Inferior parietal cortex (tissue), 1 donor: ENCODE data around the gene SLC47A1.
"Not testable (repeated sequence)": the region's sequence is repeated elsewhere in the genome, so short reads cannot be mapped to it uniquely, and the experiment has no call there.

Experiments used
- DNase-seq: peaks from one replicate; pipeline ENCODE4 v3.0.0-alpha.2; 2016; ENCODE audit errors: extremely low spot score

Gene SLC47A1

GRCh38 chr17:19551591-19552148, 18.0 kb downstream of the SLC47A1 start:
- no peak for DNase-seq

- DNase-seq, result no peak
Measured at GRCh38 chr17:19553036-19553435, 19.4 kb downstream of the SLC47A1 start.

GRCh38 chr17:19554393-19554792, 20.7 kb downstream of the SLC47A1 start:
- DNase-seq, result no peak

- DNase-seq, result no peak
Measured at GRCh38 chr17:19555746-19556145, 22.1 kb downstream of the SLC47A1 start.

- DNase-seq, result no peak
Measured at GRCh38 chr17:19558946-19559345, 25.3 kb downstream of the SLC47A1 start.

- DNase-seq, result no peak
Measured at GRCh38 chr17:19561697-19562318, 28.2 kb downstream of the SLC47A1 start.

- DNase-seq, result no peak
Measured at GRCh38 chr17:19565817-19566575, 32.3 kb downstream of the SLC47A1 start.

GRCh38 chr17:19567216-19568015, 33.8 kb downstream of the SLC47A1 start:
- no peak for DNase-seq

GRCh38 chr17:19568016-19568350, 34.3 kb downstream of the SLC47A1 start:
- no peak for DNase-seq

GRCh38 chr17:19569785-19570543, 36.3 kb downstream of the SLC47A1 start:
- no peak for DNase-seq

GRCh38 chr17:19570544-19571062, 36.9 kb downstream of the SLC47A1 start:
- DNase-seq, result no peak

- no peak for DNase-seq
Measured at GRCh38 chr17:19573075-19573474, 39.4 kb downstream of the SLC47A1 start.

GRCh38 chr17:19574956-19575355, 41.3 kb downstream of the SLC47A1 start:
- no peak for DNase-seq

GRCh38 chr17:19578545-19578944, 44.9 kb downstream of the SLC47A1 start:
- peak; percentile 11 for DNase-seq

- no peak for DNase-seq
Measured at GRCh38 chr17:19579192-19579761, 45.6 kb downstream of the SLC47A1 start.

- no peak for DNase-seq
Measured at GRCh38 chr17:19579867-19580565, 46.4 kb downstream of the SLC47A1 start.

- not testable (repeated sequence) for DNase-seq
Measured at GRCh38 chr17:19580566-19580920, 46.9 kb downstream of the SLC47A1 start.

- not testable (repeated sequence) for DNase-seq
Measured at GRCh38 chr17:19582152-19582551, 48.5 kb downstream of the SLC47A1 start.

GRCh38 chr17:19583871-19584270, 50.2 kb downstream of the SLC47A1 start:
- DNase-seq, result no peak

GRCh38 chr17:19590451-19590850, 56.8 kb downstream of the SLC47A1 start:
- DNase-seq, result no peak
